Measurements from ENCODE around the gene TGFBR3L.

The TGFBR3L gene

DNA sequence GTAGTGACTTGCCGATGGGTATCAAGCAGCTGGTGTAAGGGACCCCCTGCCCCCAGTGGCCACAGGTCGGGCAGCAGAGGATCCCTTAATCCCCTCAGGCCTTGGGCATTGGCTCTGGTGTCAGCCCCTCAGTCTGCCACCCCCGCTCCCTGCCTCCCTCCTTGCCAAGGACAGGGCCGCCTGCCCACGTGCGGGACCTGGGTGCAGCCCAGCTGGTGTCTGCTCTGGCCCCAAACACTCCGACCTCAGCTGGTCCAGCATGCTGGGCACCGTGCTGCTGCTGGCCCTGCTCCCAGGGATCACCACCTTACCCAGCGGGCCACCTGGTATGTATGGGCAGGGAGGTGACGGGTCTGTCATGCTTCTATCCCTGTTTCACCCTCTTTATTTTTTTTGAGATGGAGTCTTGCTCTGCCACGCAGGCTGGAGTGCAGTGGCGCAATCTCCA is at the start of gene TGFBR3L:
Gene TGFBR3L (plus strand): TSS at position 233 of the 448 bp plus-strand sequence.
- no peak for DNase-seq

- DNase-seq, result no peak
Measured at GRCh38 chr19:7865262-7865911, 49.2 kb upstream of the TGFBR3L start.

DNA sequence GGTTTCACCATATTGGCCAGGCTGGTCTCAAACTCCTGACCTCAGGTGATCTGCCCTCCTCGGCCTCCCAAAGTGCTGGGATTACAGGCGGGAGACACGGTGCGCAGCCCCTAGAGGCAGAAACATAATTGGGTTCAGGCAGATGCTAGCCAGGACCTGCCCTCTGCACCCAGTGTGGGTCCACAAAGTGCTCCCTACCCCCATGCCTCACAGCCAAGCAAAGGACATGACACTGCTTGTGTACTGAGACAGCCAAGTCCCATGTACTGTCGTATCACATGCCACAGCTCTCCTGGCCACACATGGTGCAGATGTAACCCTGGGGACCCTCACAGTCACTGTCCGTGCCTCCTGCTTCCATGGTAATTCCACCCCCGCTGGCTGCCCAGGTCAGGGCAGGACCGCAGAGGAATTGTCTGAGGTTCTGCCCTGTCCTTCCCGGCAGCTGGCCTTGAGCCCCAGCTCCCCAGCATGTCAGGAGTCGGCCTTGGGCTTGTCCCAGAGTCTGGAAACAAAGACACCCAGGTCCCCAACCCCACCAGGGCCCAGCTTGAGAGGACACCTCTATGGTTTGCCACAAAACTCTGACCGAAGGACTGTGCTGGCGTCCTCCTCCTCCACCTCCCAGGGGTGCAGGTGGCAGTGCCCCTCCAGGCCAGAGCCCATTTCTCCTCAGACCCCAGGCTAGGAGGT is 48.1 kb upstream of the TGFBR3L start:
- DNase-seq, result no peak

- no peak for DNase-seq
Measured at GRCh38 chr19:7867092-7867844, 47.4 kb upstream of the TGFBR3L start.

DNA sequence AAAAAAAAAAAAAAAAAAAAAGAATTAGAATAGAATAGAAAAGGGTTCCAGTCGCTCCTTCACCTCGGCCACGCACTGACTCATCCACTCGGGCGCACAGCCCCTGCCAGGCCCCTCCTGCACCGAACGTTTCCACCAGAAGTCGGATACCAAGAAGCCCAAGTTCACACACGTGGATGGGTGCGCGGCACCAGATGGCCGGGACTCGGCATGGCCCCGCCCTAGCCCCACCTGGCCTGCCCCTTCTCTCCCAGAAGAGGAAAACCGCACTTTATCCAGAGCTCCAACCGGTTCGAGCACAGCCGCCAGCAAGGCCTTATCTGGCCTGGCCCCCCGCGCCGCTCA is 46.3 kb upstream of the TGFBR3L start:
- DNase-seq, result no peak

GRCh38 chr19:7868671-7869452 is 45.8 kb upstream of the TGFBR3L start:
- peak; percentile 87 for DNase-seq

DNA sequence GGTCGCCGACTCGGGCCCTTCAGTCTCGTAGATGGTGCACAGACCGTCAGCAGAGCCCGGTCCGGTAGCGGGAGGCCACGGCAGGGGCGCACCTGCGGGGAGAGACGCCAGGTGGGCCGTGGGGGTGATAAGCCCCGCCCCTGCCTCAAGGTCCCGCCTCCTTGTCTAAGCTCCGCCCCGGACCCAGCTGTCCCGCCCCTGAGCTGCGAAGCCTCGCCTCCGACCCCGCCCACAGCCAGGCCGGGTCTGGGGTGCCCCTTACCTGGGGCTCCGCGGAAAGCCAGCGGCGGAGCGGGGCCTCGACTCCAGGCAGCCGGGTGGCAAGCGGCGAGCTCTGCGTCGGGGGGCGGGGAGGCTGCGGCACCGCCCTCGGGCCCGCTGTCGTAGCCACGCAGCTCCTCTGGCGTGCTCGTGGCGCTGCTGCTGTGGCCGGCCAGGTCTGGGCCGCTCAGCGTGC is 45.1 kb upstream of the TGFBR3L start:
- peak; percentile 79 for DNase-seq

GRCh38 chr19:7869910-7870511 is 44.6 kb upstream of the TGFBR3L start:
- DNase-seq, result no peak

DNA sequence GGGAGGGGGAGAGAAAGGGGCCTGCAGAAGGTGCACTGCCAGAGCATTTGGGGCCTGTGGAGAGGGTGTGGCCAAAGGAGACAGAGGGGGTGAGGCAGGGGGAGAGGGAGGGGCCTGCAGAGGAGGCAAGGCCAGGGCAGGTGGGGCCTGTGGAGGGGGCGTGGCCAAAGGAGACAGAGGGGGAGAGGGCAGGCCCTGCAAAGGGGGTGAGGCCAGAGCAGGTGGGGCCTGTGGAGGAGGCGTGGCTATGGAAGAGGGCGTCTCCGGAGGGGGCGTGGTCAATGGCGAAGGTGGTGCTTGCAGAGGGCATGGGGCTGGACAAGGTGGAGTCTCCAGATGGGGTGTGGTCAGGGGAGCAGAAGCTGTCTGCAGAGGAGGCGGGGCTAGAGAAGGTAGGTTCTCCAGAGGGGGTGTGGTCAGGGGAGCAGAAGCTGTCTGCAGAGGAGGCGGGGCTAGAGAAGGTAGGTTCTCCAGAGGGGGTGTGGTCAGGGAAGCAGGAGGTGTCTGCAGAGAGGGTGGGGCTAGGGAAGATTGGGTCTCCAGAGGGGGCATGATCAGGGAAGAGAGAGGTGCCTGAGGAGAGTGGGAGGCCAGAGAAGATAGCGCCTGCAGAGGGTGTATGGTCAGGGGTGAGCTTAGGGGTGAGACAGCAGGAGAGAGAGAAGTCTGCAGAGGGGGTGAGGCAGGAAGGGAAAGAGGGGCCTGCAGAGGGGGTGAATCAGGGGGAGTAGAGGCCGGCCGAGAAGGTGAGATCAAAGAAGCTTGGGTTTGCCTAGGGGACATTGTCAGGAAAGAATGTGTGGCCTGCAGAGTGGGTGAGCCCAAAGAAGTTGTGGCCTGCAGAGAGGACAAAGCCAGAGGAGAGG is 43.8 kb upstream of the TGFBR3L start:
- DNase-seq, result peak; percentile 54

DNA sequence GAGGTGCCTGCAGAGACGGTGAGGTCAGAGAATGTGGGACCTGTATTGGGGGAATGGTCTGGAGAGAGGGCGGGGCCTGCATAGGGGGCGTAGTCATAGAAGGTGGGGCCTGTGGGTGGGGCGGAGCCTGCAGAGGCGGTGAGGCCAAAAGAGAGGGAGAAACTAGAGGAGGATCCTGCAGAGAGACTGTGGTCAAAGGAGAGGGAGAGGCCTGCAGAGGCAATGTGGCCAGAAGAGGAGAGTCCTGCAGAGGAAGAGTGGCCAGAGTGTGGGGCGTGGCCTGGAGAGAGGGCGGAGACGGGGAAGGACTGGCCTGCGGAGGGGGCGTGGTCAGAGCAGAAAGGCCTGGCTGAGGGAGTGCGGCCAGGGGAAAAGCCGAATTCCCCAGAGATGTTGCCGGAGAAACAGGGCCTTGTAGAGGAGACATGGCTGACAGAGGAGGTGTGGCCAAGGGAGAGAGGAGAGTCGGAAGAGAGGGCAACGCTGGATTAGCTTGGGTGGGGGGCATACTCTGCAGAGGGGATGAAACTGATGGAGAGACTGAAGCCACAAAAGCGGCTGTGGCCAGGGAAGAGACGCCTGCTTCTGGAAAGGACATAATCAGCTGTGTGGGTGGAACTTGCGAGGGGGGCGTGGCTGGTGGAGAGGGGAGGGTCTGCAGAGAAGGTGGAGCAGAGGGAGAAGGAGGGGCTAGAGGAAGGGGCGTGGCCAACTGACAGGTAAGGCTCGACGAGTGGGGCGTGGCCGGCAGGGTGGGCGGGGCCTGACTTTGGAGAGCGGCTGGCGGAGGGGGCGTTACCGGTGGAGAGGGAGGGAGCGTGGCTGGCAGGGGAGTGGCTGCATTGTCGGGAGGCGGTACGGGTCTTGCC is 43.0 kb upstream of the TGFBR3L start:
- DNase-seq, result peak; percentile 79

DNA sequence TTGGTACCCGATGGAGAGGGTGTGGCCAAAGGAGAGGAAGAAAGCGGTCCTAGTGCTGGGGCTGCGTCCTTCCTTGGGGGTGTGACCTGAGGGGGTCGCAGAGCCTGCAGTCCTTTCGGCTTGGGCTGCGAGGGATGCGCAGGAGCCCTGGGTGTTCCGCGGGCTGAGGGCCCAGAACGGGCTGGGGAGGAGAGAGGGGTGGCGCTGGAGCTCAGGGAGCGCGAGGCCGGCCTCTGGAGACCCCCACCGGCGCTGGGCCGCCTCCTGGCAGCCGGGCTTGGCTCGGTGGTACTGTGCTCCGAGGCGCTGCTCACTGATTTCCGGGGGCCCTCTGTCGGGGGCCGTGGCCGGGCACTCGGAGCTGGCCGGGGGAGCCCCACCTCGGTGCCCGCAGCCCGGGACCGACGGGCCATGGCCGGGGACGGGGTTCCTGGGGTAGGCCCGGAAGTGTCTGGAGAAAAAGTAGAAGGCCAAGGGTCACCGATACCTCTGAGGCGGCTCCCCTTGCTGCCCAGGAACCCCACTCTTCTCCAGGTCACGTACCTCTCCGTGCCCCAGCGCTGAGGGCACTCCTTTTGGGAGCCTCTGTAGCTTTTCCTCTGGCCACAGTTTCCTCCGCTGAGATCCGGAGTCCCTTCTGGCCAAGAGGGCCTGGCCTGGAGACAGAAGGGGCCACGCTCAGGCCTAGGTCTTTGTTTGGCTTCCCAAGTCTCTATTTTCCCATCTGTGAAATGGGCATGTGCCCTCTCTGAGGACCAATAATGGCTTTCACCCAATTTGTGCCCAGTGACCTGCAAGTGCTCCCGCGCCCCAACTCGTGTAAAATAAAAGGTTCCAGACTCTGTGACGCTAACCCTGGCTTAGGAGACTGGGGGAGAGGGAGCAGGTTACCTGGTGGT is 42.1 kb upstream of the TGFBR3L start:
- DNase-seq, result no peak

DNA sequence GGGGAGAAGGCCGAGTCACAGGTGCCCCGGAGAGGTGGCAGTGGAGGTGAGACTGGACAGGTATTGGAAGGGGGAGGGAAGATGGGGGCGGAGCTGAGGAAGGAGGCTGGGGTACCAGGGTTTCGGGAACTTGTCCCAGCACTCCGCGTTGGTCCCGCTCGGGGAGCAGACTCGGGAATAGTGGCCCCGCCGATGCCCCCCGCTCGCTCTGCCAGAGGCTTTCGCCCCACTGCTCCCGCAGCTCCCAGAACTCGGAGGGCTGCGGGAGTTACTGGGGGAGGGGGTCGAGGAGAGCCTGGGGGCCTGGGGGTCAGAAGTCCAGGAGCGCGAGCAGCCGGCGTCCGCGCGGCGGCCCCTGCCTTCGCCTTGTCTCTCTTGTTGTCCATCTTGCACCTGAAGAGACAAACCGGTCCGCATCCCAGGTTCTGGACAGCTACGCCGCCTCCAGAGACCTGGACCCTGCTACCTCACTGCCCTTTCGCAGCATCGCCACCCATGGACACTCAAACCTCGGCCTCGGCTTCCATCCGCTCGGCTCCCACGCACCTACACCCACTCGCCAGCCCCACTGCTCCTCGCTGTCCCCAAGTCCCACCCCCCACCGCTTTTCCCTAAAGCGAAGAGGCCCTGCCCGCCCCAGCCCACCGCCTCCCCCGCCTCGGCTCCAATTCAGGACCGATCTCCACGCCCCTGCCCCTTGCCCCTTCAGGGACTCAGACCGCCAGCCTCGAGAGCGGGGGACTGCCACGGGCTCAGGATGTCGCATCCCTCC is 41.1 kb upstream of the TGFBR3L start:
- no peak for DNase-seq

GRCh38 chr19:7874076-7874896 is 40.3 kb upstream of the TGFBR3L start, which contains the start of gene PRR36:
TSS of gene PRR36 (minus strand) at chr19:7874390. CDS start at chr19:7873689, 701 bp downstream.
- DNase-seq, result no peak

DNA sequence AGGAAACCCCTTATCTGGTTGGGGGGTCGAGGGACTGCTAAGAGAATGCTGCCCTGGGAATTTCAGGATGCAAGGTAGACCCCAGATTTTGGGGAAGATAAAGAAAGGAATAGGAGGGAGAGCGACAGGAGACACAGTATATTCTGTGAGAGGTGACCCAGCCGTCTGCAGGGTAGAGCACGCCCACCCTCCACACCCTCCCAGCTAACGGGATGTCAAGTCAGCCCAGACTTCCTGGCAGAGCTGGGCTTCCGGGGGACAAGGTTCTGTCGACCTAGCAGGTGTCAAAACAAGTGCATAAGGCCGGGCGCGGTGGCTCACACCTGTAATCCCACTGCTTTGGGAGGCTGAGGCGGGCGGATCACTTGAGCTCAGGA is 39.7 kb upstream of the TGFBR3L start:
- DNase-seq, result no peak

DNA sequence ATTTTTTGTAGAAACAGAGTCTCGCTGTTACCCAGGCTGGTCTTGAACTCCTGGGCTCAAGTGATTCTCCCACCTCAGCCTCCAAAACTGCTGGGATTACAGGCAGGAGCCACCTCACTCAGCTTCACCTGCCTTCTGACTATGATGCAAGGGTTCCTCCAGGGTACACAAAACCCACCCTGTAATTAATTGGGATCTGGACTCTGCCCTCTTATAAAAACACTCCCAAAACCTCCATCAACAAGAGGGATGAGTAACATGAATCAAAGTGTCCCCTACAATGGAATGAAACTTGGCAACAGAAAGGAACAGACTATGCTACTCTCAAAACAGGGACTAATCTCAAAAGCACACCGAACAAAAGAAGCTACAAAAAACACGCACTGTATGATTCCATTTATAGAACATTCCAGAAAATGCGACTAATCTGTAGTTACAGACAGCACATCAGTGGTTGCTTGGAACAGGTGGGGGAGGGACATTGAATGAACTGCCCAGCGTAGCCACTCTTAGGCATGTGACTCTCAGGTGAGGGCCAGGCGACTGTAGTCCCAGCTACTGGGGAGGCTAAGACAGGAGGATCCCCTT is 37.3 kb upstream of the TGFBR3L start:
- no peak for DNase-seq

DNA sequence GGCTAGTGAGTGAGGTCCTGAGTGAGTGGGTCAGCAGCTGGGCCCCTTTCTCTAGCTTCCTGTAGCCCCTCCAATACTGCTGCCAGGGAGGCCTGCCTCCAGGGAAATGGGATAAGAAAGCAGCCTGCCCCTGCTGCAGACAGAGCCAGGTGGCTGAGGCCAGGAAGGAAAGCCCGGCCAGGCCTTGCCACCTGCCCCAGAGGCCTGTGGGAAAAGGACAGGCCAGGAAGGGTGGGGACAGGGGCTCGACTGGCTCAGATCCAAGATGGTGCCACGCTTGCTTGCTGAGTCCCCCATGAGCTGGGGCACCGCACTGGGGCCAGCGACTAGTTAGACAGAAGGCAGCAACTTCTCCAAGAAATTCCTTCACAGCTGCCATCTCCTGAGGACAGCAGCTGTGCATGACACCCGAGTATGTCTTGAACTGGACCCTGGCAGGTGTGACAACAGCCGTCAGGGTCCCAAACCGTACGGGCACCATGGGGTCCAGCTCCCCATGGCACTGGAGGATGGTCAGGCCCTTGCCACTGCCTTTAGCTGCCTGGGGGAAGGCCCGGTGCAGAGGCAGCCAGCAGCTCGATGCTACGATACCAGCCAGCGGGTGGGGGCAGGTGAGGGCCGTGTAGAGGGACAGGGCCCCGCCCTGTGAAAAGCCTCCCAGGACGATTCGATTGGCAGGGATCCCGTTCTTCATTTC is 35.4 kb upstream of the TGFBR3L start:
- no peak for DNase-seq

DNA sequence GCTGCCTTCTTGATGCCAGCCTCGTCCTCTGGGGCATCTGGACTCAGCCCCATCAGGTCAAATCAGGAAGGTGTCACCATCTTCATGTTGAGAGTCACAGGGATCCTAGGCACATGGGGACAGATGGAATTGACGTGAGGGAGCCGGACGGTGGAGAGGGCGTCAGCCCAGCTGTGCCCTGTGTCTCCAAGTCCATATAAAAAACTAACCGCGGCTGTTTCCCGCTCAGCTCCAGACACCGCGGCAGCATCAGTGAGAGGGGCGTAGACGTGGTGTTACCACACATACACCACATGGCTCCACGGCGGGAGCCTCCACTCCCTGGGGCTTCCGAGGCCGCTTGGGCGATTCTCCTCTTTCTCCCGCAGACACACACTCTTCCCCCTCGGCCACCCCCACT is 34.8 kb upstream of the TGFBR3L start:
- no peak for DNase-seq

Measured in activated CD4-positive, CD25-positive, alpha-beta regulatory T cell treated with anti-CD3 and anti-CD28 coated beads, Interleukin-2, amount 50 U/mL, for 72 hours (primary cell).